ENCODE results near the gene MEF2B. TPM values are rescaled to one million over a fixed set of nuclear protein-coding genes. Genes with fewer than 3 reads are reported as not detected.

Gene MEF2B
- total RNA-seq, 1 experiment from 2014 or later, result 1.1 TPM

DNA sequence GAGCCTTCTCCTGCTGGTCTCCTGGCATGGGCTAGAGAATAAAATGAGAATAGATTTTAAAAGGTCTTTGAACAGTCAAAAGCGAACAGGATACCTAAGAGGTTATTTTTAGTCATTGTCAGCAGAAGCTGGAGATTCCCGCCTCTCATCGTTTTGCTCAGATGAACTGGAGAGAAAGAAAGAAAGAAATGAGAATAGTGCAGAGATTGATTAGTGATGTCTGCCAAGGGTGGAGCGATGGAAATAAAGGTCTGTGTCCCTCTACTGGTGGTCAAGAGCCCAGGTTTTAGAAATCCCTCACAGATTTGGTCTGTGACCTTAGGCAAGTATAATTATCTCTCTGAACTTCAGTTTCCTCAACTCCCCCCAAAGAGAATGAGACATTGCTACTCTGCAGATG lies 47.0 kb upstream of the MEF2B start:
- Histone ChIP-seq H3K9me3 (ENCODE audit: control insufficient read depth, insufficient read depth, low read depth, low read length) (no peaks in the 10 kb centered on the region), H3K4me3 (ENCODE audit: low read depth in 2 of 2, low read length in 2 of 2) (no peak overlapping the region), H3K4me1 (ENCODE audit: control insufficient read depth, insufficient read depth, low read length) (no peaks in the 10 kb centered on the region), H3K36me3 (ENCODE audit: control insufficient read depth, insufficient read depth, low read length) (no peaks in the 10 kb centered on the region), H3K27me3 (ENCODE audit: control insufficient read depth, insufficient read depth, low read length) (no peaks in the 10 kb centered on the region), H3K27ac (ENCODE audit: low read length) (no peak overlapping the region)
- ChIA-PET CTCF (no interaction called here), POLR2A (interaction anchor here (0.7 kb wide), 1 partner anchor 219 kb away, joined by 3 read pairs; no protein-coding TSS in a partner anchor)
- BruUV-seq (replicated peaks), result no TSS peak
- intact Hi-C loops (cut with micrococcal nuclease; ENCODE audit: unreplicated experiment) (no loop called here), in situ Hi-C loops (cut with HindIII; ENCODE audit: low pct_unique_long_range_greater_than_20kb, low sequenced_read_pairs) (no loop called here)
- ATAC-seq (no peak), DNase-seq (ENCODE audit: low read depth, low spot score) (no peak)
- TF ChIP-seq POLR2AphosphoS5 (IDR thresholded peaks at IDR 0.05; ENCODE audit: low read depth, low read length) (no peak), SIN3A (IDR thresholded peaks at IDR 0.05; ENCODE audit: borderline replicate concordance, insufficient read depth, low read depth, low read length) (no peak), TCF7L2 (IDR thresholded peaks at IDR 0.05; ENCODE audit: low read depth, low read length) (no peak), REST (IDR thresholded peaks at IDR 0.05; ENCODE audit: insufficient read depth in 1 of 2, low read depth in 2 of 2, low read length in 1 of 2) (no peak)
- TF ChIP-seq, protein P1, sequence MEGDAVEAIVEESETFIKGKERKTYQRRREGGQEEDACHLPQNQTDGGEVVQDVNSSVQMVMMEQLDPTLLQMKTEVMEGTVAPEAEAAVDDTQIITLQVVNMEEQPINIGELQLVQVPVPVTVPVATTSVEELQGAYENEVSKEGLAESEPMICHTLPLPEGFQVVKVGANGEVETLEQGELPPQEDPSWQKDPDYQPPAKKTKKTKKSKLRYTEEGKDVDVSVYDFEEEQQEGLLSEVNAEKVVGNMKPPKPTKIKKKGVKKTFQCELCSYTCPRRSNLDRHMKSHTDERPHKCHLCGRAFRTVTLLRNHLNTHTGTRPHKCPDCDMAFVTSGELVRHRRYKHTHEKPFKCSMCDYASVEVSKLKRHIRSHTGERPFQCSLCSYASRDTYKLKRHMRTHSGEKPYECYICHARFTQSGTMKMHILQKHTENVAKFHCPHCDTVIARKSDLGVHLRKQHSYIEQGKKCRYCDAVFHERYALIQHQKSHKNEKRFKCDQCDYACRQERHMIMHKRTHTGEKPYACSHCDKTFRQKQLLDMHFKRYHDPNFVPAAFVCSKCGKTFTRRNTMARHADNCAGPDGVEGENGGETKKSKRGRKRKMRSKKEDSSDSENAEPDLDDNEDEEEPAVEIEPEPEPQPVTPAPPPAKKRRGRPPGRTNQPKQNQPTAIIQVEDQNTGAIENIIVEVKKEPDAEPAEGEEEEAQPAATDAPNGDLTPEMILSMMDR (IDR thresholded peaks at IDR 0.05), result no peak; the same call in 1 of the 2 replicates

DNA sequence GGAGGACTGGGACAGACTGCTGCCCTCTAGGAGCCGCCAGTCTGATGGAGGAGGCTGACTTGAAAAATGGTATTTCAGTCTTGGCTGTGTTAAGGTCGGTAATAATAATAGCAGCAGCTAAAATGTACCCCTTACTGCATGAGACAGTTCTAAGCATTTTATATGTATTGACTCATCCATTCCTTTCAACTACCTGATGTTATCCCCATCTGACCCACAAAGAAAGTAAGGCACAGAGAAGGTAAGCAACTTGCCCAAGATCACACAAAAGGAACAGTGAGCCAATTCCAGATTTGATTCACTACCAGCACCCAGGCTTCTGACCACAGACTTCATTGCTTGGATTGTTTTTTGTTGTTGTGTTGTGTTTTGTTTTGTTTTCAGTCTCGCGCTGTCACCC lies 45.7 kb upstream of the MEF2B start:
- ChIA-PET CTCF (no interaction called here), POLR2A (no interaction called here)
- TF ChIP-seq POLR2AphosphoS5 (IDR thresholded peaks at IDR 0.05; ENCODE audit: low read depth, low read length), result no peak
- no peak for TF ChIP-seq TCF7L2 (IDR thresholded peaks at IDR 0.05; ENCODE audit: low read depth, low read length)
- no peak for TF ChIP-seq REST (IDR thresholded peaks at IDR 0.05; ENCODE audit: insufficient read depth in 1 of 2, low read depth in 2 of 2, low read length in 1 of 2)
- TF ChIP-seq, protein P1 (IDR thresholded peaks at IDR 0.05), result no peak
- TF ChIP-seq SIN3A (IDR thresholded peaks at IDR 0.05; ENCODE audit: borderline replicate concordance, insufficient read depth, low read depth, low read length), result no peak
- Histone ChIP-seq H3K4me1 (ENCODE audit: control insufficient read depth, insufficient read depth, low read length) (no peaks in the 10 kb centered on the region), H3K36me3 (ENCODE audit: control insufficient read depth, insufficient read depth, low read length) (no peaks in the 10 kb centered on the region), H3K9me3 (ENCODE audit: control insufficient read depth, insufficient read depth, low read depth, low read length) (no peaks in the 10 kb centered on the region), H3K4me3 (ENCODE audit: low read depth in 2 of 2, low read length in 2 of 2) (no peak overlapping the region), H3K27me3 (ENCODE audit: control insufficient read depth, insufficient read depth, low read length) (no peaks in the 10 kb centered on the region), H3K27ac (ENCODE audit: low read length) (no peak overlapping the region)
- no peak for DNase-seq (ENCODE audit: low read depth, low spot score)
- in situ Hi-C loops (cut with HindIII; ENCODE audit: low pct_unique_long_range_greater_than_20kb, low sequenced_read_pairs) (no loop called here), intact Hi-C loops (cut with micrococcal nuclease; ENCODE audit: unreplicated experiment) (no loop called here)
- BruUV-seq (replicated peaks), result no TSS peak
- no peak for ATAC-seq

Measured in Panc1 (cell line).